ENCODE results near the gene ROS1. TPM values are rescaled to one million over a fixed set of nuclear protein-coding genes. Genes with fewer than 3 reads are reported as not detected.

ROS1 gene
- total RNA-seq, 1 donor from 2014 or later = not detected

GRCh38 chr6:117396228-117396627, 29.5 kb downstream of the ROS1 start:
- Mint-ChIP-seq H3K4me3 (ENCODE audit: unreplicated experiment) (no peak overlapping the region), H3K4me1 (ENCODE audit: low read depth, unreplicated experiment) (no peaks in the 10 kb centered on the region), H3K27ac (ENCODE audit: unreplicated experiment) (no peak overlapping the region), H3K36me3 (ENCODE audit: low read depth, unreplicated experiment) (no peaks in the 10 kb centered on the region), H3K9me3 (ENCODE audit: unreplicated experiment) (no peaks in the 10 kb centered on the region), H3K27me3 (ENCODE audit: low read depth, unreplicated experiment) (no peaks in the 10 kb centered on the region)
- Histone ChIP-seq H3K4me2 (ENCODE audit: low read length) (no peak overlapping the region), H3K27ac (ENCODE audit: low read depth, low read length) (no peak overlapping the region), H3K4me1 (ENCODE audit: insufficient read depth, low read length) (no peaks in the 10 kb centered on the region), H2AFZ (ENCODE audit: low read depth, low read length) (no peak overlapping the region), H3K36me3 (ENCODE audit: insufficient read depth, low read length) (no peaks in the 10 kb centered on the region), H3K79me2 (ENCODE audit: insufficient read depth, low read length) (no peaks in the 10 kb centered on the region), H3K9me3 (ENCODE audit: insufficient read depth, low read depth, low read length) (no peaks in the 10 kb centered on the region), H3K9ac (ENCODE audit: low read length) (no peak overlapping the region), H4K20me1 (ENCODE audit: insufficient read depth, low read length) (no peaks in the 10 kb centered on the region), H3K27me3 (ENCODE audit: insufficient read depth, low read length) (no peaks in the 10 kb centered on the region), H3K4me3 (ENCODE audit: insufficient read depth, low read depth, low read length) (no peak overlapping the region)
- FAIRE-seq = no peak
- no peak for DNase-seq (ENCODE audit: low read depth)
- TF ChIP-seq CTCF (IDR thresholded peaks at IDR 0.05; ENCODE audit: insufficient read depth, low read depth, low read length) (no peak), EZH2 (IDR thresholded peaks at IDR 0.05; ENCODE audit: insufficient read depth, low read length) (no peak)

- no peak overlapping the region for H3K4me3 ChIP-seq (ENCODE audit: insufficient read depth, low read depth, low read length)
- H3K4me2 ChIP-seq (ENCODE audit: low read length) = no peak overlapping the region
- no peaks in the 10 kb centered on the region for H3K4me1 Mint-ChIP-seq (ENCODE audit: low read depth, unreplicated experiment)
- no peak overlapping the region for H3K27ac ChIP-seq (ENCODE audit: low read depth, low read length)
- no peaks in the 10 kb centered on the region for H3K9me3 ChIP-seq (ENCODE audit: insufficient read depth, low read depth, low read length)
- peak; percentile 43 for FAIRE-seq
- TF ChIP-seq CTCF (IDR thresholded peaks at IDR 0.05; ENCODE audit: insufficient read depth, low read depth, low read length) (no peak), EZH2 (IDR thresholded peaks at IDR 0.05; ENCODE audit: insufficient read depth, low read length) (no peak)
- H3K27ac Mint-ChIP-seq (ENCODE audit: unreplicated experiment) = no peak overlapping the region
- H3K4me3 Mint-ChIP-seq (ENCODE audit: unreplicated experiment) = no peak overlapping the region
- H3K9me3 Mint-ChIP-seq (ENCODE audit: unreplicated experiment) = no peaks in the 10 kb centered on the region
- no peaks in the 10 kb centered on the region for H3K79me2 ChIP-seq (ENCODE audit: insufficient read depth, low read length)
- no peaks in the 10 kb centered on the region for H3K36me3 Mint-ChIP-seq (ENCODE audit: low read depth, unreplicated experiment)
- no peak overlapping the region for H3K9ac ChIP-seq (ENCODE audit: low read length)
- no peak overlapping the region for H2AFZ ChIP-seq (ENCODE audit: low read depth, low read length)
- no peaks in the 10 kb centered on the region for H3K27me3 Mint-ChIP-seq (ENCODE audit: low read depth, unreplicated experiment)
- no peaks in the 10 kb centered on the region for H4K20me1 ChIP-seq (ENCODE audit: insufficient read depth, low read length)
- H3K4me1 ChIP-seq (ENCODE audit: insufficient read depth, low read length) = no peaks in the 10 kb centered on the region
- H3K36me3 ChIP-seq (ENCODE audit: insufficient read depth, low read length) = no peaks in the 10 kb centered on the region
- no peak for DNase-seq (ENCODE audit: low read depth)
- no peaks in the 10 kb centered on the region for H3K27me3 ChIP-seq (ENCODE audit: insufficient read depth, low read length)
These were observed 30.6 kb downstream of the ROS1 start for GRCh38 chr6:117395164-117395563.

- Mint-ChIP-seq H3K27ac (ENCODE audit: unreplicated experiment) (no peak overlapping the region), H3K4me3 (ENCODE audit: unreplicated experiment) (no peak overlapping the region), H3K27me3 (ENCODE audit: low read depth, unreplicated experiment) (no peaks in the 10 kb centered on the region), H3K9me3 (ENCODE audit: unreplicated experiment) (no peaks in the 10 kb centered on the region), H3K4me1 (ENCODE audit: low read depth, unreplicated experiment) (no peaks in the 10 kb centered on the region), H3K36me3 (ENCODE audit: low read depth, unreplicated experiment) (no peaks in the 10 kb centered on the region)
- no peak overlapping the region for H3K4me2 ChIP-seq (ENCODE audit: low read length)
- no peak overlapping the region for H2AFZ ChIP-seq (ENCODE audit: low read depth, low read length)
- H3K4me3 ChIP-seq (ENCODE audit: insufficient read depth, low read depth, low read length) = no peak overlapping the region
- no peaks in the 10 kb centered on the region for H3K79me2 ChIP-seq (ENCODE audit: insufficient read depth, low read length)
- H3K27me3 ChIP-seq (ENCODE audit: insufficient read depth, low read length) = no peaks in the 10 kb centered on the region
- no peaks in the 10 kb centered on the region for H3K36me3 ChIP-seq (ENCODE audit: insufficient read depth, low read length)
- no peak for TF ChIP-seq EZH2 (IDR thresholded peaks at IDR 0.05; ENCODE audit: insufficient read depth, low read length)
- no peak for TF ChIP-seq CTCF (IDR thresholded peaks at IDR 0.05; ENCODE audit: insufficient read depth, low read depth, low read length)
- H3K27ac ChIP-seq (ENCODE audit: low read depth, low read length) = no peak overlapping the region
- no peaks in the 10 kb centered on the region for H4K20me1 ChIP-seq (ENCODE audit: insufficient read depth, low read length)
- no peaks in the 10 kb centered on the region for H3K9me3 ChIP-seq (ENCODE audit: insufficient read depth, low read depth, low read length)
- DNase-seq (ENCODE audit: low read depth) (no peak), FAIRE-seq (no peak)
- H3K9ac ChIP-seq (ENCODE audit: low read length) = no peak overlapping the region
- H3K4me1 ChIP-seq (ENCODE audit: insufficient read depth, low read length) = no peaks in the 10 kb centered on the region
These were observed 32.7 kb downstream of the ROS1 start for GRCh38 chr6:117393045-117393444.
